ENCODE results near the gene PDE4D.

PDE4D gene

DNA sequence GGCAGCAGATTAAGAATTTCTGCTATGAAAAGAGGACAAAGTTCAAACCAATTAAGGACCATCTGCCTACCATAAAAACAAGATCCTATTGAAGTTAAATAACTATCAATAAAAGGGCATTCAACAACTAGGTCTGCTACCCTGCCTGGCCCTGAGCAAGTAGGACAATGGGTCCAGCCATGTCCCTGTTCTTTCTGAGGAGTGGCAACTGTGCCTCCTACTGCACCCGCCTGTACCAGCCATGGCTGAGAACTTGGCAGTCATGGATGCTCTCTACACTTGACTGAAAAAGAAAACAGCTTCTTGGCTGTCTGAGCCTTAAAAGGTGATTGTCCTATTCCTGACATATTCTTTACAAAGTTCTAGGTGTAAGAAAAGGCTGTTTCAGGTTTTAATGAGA lies 652.4 kb downstream of the PDE4D start:
- no peaks in the 10 kb centered on the region for H3K4me1 ChIP-seq (ENCODE audit: insufficient read depth, low read length)
- no peak overlapping the region for H3K9ac ChIP-seq (ENCODE audit: low read depth, low read length)
- no peaks in the 10 kb centered on the region for H3K36me3 ChIP-seq (ENCODE audit: insufficient read depth, low read length)
- H3K9me3 ChIP-seq (ENCODE audit: control insufficient read depth, insufficient read depth, low read length) = no peaks in the 10 kb centered on the region

DNA sequence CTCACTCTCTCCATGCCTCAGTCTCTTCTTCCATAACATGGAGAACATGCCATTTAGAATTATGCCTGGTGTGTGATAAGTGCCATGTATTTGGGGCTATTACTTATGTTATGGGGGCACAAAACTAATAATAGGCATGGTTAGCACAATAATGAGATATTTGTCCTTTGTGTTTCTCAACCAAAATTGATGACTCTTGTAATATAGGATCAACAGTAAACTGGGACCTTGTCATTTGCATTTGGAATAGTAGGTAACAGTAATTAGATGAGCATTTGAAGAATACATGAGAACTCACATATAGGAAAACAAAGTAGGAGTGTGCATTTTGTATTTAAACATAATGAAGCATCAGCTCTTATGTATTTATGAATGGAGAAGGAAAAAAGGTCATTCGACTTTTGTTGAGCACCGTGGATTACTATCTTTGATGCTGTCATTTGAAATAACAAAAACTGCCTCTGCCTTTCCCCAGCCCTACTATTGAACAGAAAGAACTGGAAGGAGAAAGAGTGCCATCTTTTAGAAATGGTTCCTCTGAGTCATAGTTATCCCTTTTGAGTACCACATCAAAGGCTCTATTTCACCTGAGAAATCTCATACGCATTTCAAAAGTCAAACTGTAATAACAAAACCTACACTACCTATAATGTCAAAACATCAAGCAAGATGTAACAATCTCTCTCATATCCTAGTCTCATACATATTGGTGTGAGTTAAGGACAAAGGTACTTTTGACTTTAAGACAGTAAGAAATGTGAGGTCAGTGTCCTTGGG lies 655.2 kb downstream of the PDE4D start:
- no peaks in the 10 kb centered on the region for H3K4me1 ChIP-seq (ENCODE audit: insufficient read depth, low read length)
- H3K9me3 ChIP-seq (ENCODE audit: control insufficient read depth, insufficient read depth, low read length) = no peaks in the 10 kb centered on the region
- no peaks in the 10 kb centered on the region for H3K36me3 ChIP-seq (ENCODE audit: insufficient read depth, low read length)
- no peak overlapping the region for H3K9ac ChIP-seq (ENCODE audit: low read depth, low read length)

DNA sequence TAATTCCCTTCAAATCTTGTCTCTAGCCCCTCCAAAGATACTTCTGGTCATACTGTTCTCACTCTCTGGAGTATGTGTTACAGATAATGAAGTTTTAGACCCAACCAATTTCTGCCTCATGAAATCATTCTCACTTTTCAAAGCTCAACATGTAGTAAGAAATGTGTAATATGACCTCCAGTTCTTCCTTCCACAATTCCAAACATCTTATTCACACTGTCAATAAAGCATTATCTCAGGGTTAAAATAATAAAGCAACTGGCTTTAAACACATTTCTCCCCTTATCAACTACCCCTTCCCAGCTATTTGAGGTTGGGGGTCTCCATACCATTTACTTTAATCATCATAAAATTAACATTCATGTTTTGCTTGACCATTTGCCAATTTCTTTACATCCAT lies 656.5 kb downstream of the PDE4D start:
- no peaks in the 10 kb centered on the region for H3K9me3 ChIP-seq (ENCODE audit: control insufficient read depth, insufficient read depth, low read length)
- no peaks in the 10 kb centered on the region for H3K4me1 ChIP-seq (ENCODE audit: insufficient read depth, low read length)
- H3K36me3 ChIP-seq (ENCODE audit: insufficient read depth, low read length) = no peaks in the 10 kb centered on the region
- no peak overlapping the region for H3K9ac ChIP-seq (ENCODE audit: low read depth, low read length)

DNA sequence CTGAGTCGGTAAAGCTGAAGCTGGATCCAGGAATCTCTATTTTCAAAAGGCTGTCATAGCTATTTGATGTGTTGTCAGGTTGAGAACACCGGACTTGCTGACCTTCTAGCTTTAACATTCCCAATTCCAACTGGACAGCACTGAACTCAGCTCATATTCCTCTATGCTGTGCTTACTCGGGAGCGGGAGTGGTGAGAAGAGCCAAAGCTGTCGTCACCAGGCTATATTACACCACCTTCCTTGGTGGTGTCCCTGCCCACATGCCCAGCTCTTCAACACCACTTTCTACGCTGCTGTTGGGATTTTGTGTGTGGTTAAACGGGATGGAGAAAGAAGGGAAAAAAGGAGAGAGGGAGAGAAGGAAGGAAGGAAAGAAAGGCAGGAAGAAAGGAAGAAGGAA lies 657.1 kb downstream of the PDE4D start:
- Histone ChIP-seq H3K36me3 (ENCODE audit: insufficient read depth, low read length) (no peaks in the 10 kb centered on the region), H3K4me1 (ENCODE audit: insufficient read depth, low read length) (no peaks in the 10 kb centered on the region), H3K9me3 (ENCODE audit: control insufficient read depth, insufficient read depth, low read length) (no peaks in the 10 kb centered on the region), H3K9ac (ENCODE audit: low read depth, low read length) (no peak overlapping the region)

DNA sequence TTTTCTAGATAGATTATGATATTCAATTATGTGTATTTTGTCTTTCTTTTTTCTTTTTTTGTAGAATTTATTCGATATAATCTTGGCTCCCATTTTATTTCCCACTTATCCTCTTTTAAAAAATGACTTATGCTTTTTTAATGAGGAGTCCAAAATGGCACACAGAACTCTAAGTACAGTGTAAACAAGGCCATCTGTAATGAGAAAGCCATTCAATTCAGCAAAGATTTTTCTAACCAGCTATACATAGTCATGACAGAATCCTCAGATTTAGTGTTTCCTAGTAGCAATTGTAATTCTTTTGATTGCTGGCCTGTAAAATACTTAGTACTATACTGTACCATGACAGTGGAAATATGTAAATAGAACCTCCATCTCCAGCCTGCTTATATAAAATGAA lies 659.3 kb downstream of the PDE4D start:
- Histone ChIP-seq H3K9me3 (ENCODE audit: control insufficient read depth, insufficient read depth, low read length) (no peaks in the 10 kb centered on the region), H3K4me1 (ENCODE audit: insufficient read depth, low read length) (no peaks in the 10 kb centered on the region), H3K36me3 (ENCODE audit: insufficient read depth, low read length) (no peaks in the 10 kb centered on the region), H3K9ac (ENCODE audit: low read depth, low read length) (no peak overlapping the region)

DNA sequence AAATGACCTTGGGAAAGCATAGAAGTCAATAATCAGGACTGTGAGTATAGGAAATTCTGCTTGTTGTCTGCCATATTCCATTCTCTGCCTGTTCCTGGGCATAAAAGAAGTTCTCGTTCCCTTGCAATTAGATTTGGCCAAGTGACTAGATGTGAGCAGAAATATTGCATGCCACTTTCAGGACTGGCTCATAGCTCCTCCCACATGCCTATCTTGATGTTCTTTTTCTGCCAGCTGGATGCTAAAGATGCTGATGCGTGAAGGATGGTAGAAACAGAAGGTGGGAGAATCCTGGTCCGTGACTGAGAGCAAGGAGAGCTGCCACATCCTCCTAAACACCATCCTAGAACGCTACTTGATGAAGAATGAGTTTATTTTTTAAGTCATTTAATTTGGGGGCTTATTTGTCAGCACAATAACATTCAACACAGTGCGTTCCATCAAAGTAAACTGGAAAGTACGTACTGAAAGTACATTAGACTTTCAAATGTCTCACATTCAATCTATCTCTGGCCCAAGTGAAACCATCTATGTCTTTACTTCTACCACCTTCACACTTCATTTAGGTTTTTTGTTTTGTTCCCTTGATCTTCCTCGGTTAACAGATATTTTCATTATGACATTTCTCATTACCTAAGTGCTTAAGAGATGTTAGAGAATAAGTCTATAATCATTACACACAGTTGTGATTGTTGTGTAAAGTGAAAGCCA lies 662.1 kb downstream of the PDE4D start:
- H3K9me3 ChIP-seq (ENCODE audit: control insufficient read depth, insufficient read depth, low read length) = no peaks in the 10 kb centered on the region
- no peaks in the 10 kb centered on the region for H3K4me1 ChIP-seq (ENCODE audit: insufficient read depth, low read length)
- H3K36me3 ChIP-seq (ENCODE audit: insufficient read depth, low read length) = no peaks in the 10 kb centered on the region
- H3K9ac ChIP-seq (ENCODE audit: low read depth, low read length) = no peak overlapping the region

DNA sequence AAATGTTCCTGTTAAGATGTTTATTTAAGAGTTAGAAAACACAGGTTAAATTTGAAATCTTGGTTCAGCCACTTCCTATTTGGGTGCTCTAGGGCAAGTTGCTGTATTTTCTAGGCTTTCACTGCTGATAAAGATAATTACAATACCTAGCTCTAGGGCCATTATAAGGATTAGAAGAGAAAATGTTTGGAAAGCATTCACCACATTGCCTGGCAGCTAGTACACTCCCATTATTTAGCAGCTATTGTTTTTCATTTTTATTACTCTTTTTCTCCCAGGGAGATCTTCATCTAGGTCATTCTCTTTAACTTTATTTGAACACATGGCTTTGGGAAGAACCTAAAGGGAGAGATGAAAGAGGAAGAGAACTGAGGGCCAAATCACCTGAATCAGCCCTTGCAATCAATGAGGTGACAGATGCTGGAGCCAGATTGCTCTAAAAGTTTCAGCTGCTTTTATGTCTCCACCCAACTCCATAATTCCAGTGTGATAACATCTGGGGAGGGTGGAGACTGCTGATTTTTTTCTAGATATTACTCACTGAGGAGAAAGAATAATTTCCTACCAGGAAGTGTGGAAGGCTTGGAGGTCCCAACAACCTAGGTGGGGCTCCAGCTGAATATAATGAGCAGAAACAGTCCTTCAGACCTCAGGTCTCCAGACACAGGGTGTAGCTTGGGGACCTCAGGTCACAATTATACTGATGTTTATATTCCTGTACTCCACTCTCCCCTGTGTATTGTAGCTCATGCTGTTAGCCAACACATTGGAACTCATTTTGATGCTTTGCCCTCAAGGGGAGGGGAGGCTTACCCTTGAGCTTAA lies 670.6 kb downstream of the PDE4D start:
- H3K36me3 ChIP-seq (ENCODE audit: insufficient read depth, low read length) = no peaks in the 10 kb centered on the region
- H3K9me3 ChIP-seq (ENCODE audit: control insufficient read depth, insufficient read depth, low read length) = no peaks in the 10 kb centered on the region
- no peak overlapping the region for H3K9ac ChIP-seq (ENCODE audit: low read depth, low read length)
- no peaks in the 10 kb centered on the region for H3K4me1 ChIP-seq (ENCODE audit: insufficient read depth, low read length)

DNA sequence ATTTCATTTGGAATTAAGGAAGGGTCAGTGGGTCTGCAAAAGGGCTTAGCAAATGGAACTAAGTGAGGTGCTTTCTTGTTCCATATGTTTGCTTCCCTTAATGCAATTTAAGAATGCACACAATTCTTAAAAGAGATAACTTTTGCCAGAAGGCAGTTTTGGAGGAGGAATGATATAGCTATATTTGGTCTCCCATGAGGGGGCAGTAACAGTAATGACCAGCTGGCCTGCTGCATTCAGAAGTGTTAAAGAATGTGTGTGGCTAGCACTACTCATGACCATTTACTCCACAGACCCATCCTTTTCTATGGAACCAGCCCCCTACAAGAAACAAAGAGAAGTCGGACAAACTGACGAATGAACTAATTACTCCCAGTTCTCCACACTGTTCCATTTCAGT lies 671.8 kb downstream of the PDE4D start:
- H3K4me1 ChIP-seq (ENCODE audit: insufficient read depth, low read length) = no peaks in the 10 kb centered on the region
- no peaks in the 10 kb centered on the region for H3K9me3 ChIP-seq (ENCODE audit: control insufficient read depth, insufficient read depth, low read length)
- H3K9ac ChIP-seq (ENCODE audit: low read depth, low read length) = no peak overlapping the region
- no peaks in the 10 kb centered on the region for H3K36me3 ChIP-seq (ENCODE audit: insufficient read depth, low read length)

DNA sequence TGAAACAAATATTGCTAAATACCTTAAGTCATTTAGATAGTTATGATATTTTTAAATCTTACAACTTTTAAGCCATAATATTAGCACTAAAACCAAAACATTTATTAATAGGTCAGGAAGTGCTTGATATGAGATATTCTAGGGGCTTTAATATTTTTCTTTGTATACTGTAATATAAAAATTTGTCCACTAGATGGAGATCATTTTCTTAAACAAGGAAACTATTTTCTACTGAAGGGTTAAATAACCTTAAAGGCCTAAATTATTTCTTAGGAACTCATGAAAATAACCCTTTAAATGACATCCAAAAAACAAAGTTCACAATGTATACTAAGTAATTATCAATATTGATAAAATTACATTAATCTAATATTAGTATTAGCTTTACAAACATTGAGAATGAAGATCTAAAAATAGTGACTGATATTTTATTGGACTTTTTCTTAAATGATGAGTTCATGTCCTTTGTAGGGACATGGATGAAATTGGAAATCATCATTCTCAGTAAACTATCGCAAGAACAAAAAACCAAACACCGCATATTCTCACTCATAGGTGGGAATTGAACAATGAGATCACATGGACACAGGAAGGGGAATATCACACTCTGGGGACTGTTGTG lies 675.0 kb downstream of the PDE4D start:
- Histone ChIP-seq H3K4me1 (ENCODE audit: insufficient read depth, low read length) (no peaks in the 10 kb centered on the region), H3K9me3 (ENCODE audit: control insufficient read depth, insufficient read depth, low read length) (no peaks in the 10 kb centered on the region), H3K36me3 (ENCODE audit: insufficient read depth, low read length) (no peaks in the 10 kb centered on the region), H3K9ac (ENCODE audit: low read depth, low read length) (no peak overlapping the region)

DNA sequence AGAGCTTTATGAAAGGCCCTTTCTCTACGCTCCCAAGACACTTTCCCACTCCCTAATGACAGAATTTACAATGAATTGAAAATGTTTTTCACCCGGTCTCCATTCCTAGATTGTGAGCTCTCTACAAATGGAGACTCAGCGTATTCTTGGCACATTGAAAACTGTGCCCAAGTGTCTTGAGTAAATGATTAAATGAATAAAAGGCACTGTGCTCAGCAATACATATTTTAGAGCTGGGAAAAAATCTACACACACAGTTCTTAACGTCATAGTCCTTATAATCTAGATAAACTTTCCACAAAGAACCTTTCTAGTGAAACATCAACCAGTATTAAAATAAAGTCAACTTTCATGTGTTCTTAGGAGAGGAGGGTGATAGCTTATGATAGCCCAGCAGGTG lies 676.7 kb downstream of the PDE4D start:
- no peak overlapping the region for H3K9ac ChIP-seq (ENCODE audit: low read depth, low read length)
- no peaks in the 10 kb centered on the region for H3K36me3 ChIP-seq (ENCODE audit: insufficient read depth, low read length)
- no peaks in the 10 kb centered on the region for H3K4me1 ChIP-seq (ENCODE audit: insufficient read depth, low read length)
- H3K9me3 ChIP-seq (ENCODE audit: control insufficient read depth, insufficient read depth, low read length) = no peaks in the 10 kb centered on the region

DNA sequence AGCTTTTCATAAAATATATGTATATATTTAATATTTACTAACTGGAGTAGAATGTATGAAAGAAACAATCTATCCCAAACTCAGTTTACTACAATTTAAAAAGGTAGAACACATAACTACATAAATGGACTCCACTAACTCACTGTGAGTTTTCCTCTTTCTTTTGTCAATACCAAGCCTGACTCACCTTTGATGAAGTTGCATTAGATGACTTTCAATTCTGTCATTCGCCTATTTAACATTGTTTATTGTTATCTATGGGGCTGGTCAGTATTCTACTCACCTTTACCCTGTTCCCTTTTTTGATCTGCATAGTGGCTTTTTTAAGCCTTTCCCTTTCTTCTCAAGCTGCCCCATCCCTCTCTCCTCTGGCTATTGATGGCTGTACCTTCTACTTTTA lies 680.9 kb downstream of the PDE4D start:
- Histone ChIP-seq H3K36me3 (ENCODE audit: insufficient read depth, low read length) (no peaks in the 10 kb centered on the region), H3K9me3 (ENCODE audit: control insufficient read depth, insufficient read depth, low read length) (no peaks in the 10 kb centered on the region), H3K4me1 (ENCODE audit: insufficient read depth, low read length) (no peaks in the 10 kb centered on the region), H3K9ac (ENCODE audit: low read depth, low read length) (no peak overlapping the region)

DNA sequence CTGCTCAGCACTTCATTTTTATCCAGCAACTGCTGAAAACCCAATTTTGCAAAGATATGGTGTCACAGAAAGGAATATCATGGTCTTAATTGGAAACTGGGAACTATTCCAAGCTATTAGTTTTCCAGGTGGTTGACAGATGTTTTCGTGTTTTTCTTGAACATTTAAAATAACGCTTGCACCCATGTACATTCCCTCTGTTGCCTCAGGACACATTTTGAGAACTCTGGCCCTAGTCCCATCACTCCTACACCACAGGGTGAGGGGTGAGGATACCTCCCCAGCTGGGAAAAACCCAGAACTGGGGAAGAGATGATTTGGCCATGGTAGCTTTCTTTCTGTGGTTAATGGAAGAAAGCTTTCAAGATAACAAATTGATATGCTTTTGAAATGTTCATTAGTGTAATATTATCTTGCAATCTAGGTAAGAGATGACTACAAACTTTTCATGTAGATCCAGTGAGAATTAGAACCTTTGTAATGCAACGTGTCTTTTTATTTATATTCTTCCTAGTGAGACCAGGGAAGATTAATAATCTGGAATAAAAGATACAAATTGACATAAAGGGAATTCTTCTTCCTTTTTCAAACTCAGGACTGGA lies 683.7 kb downstream of the PDE4D start:
- H3K9ac ChIP-seq (ENCODE audit: low read depth, low read length) = no peak overlapping the region
- no peaks in the 10 kb centered on the region for H3K4me1 ChIP-seq (ENCODE audit: insufficient read depth, low read length)
- H3K36me3 ChIP-seq (ENCODE audit: insufficient read depth, low read length) = no peaks in the 10 kb centered on the region
- H3K9me3 ChIP-seq (ENCODE audit: control insufficient read depth, insufficient read depth, low read length) = no peaks in the 10 kb centered on the region

DNA sequence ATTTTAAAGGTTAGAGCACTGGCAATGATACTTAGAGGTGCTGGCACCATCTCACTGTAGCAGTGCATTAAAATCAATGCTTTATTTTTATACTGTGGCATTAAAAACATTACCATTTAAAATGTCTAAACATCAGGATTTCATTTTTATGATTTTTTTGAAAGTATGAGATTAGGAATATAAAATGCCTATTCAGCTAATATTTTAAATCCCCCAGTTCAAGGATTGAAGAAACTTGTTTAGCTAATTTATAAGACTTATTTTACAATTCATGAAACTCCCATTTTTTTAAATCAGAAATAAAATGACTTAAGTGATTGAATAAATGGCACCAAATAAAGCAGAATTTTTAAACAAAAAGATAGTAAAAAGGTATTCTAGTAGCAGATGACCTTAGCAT lies 685.1 kb downstream of the PDE4D start:
- H3K4me1 ChIP-seq (ENCODE audit: insufficient read depth, low read length) = no peaks in the 10 kb centered on the region
- no peaks in the 10 kb centered on the region for H3K36me3 ChIP-seq (ENCODE audit: insufficient read depth, low read length)
- no peaks in the 10 kb centered on the region for H3K9me3 ChIP-seq (ENCODE audit: control insufficient read depth, insufficient read depth, low read length)
- no peak overlapping the region for H3K9ac ChIP-seq (ENCODE audit: low read depth, low read length)

DNA sequence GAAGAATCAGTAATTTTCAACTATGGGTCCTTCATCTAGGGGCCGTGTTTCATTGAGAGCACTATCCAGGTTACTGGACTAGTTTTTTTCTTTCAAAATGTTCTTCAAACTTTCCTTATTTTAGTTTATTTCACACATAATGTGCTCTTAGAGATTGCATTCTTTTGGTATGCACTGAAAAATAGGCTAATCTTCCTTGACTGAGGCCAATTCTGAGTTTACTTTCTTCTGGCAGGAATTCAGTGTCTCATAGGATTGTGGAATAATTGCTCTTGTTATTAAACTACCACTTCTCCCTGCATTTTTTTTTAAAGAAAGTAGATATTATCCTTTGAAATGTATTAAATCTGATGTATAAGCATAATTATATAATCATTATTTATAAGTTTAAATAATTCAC lies 686.1 kb downstream of the PDE4D start:
- H3K4me1 ChIP-seq (ENCODE audit: insufficient read depth, low read length) = no peaks in the 10 kb centered on the region

More for the DNA sequence above, 686.1 kb downstream of the PDE4D start:
- Histone ChIP-seq H3K9me3 (ENCODE audit: control insufficient read depth, insufficient read depth, low read length) (no peaks in the 10 kb centered on the region), H3K9ac (ENCODE audit: low read depth, low read length) (no peak overlapping the region), H3K36me3 (ENCODE audit: insufficient read depth, low read length) (no peaks in the 10 kb centered on the region)

Measured in ES-I3 (cell line).